ENCODE measurements around the gene OR13C2.

DNA sequence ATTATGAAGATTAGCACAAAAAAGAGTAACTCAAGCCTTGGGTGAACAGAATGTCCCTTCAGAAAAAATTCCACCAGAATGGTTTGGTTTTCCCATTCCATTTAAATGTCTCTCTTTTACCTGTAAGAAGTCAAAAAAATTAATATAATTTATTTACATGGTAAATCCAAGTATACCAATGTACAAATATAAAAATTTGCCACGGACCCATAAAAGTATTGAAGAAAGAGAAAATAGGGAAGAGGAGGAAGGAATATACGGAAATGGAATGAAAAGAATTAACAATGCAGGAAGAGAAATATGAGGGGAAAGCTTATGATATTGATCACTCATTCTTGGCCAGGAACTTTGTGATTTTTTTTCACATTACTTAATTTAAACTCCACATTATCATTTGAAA lies 12.7 kb upstream of the OR13C2 start, which contains the start of gene OR13C9:
- TF ChIP-seq, protein P1, sequence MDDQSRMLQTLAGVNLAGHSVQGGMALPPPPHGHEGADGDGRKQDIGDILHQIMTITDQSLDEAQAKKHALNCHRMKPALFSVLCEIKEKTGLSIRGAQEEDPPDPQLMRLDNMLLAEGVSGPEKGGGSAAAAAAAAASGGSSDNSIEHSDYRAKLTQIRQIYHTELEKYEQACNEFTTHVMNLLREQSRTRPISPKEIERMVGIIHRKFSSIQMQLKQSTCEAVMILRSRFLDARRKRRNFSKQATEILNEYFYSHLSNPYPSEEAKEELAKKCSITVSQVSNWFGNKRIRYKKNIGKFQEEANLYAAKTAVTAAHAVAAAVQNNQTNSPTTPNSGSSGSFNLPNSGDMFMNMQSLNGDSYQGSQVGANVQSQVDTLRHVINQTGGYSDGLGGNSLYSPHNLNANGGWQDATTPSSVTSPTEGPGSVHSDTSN (IDR thresholded peaks at IDR 0.05): no peak
- TF ChIP-seq, protein P2, sequence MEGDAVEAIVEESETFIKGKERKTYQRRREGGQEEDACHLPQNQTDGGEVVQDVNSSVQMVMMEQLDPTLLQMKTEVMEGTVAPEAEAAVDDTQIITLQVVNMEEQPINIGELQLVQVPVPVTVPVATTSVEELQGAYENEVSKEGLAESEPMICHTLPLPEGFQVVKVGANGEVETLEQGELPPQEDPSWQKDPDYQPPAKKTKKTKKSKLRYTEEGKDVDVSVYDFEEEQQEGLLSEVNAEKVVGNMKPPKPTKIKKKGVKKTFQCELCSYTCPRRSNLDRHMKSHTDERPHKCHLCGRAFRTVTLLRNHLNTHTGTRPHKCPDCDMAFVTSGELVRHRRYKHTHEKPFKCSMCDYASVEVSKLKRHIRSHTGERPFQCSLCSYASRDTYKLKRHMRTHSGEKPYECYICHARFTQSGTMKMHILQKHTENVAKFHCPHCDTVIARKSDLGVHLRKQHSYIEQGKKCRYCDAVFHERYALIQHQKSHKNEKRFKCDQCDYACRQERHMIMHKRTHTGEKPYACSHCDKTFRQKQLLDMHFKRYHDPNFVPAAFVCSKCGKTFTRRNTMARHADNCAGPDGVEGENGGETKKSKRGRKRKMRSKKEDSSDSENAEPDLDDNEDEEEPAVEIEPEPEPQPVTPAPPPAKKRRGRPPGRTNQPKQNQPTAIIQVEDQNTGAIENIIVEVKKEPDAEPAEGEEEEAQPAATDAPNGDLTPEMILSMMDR (IDR thresholded peaks at IDR 0.05): no peak
- TF ChIP-seq POLR2AphosphoS5 (IDR thresholded peaks at IDR 0.05; ENCODE audit: low read depth, low read length) (no peak), YY1 (IDR thresholded peaks at IDR 0.05; ENCODE audit: low read depth) (no peak), TAF1 (IDR thresholded peaks at IDR 0.05; ENCODE audit: borderline replicate concordance, low read depth, low read length) (no peak), EZH2phosphoT487 (IDR thresholded peaks at IDR 0.05; ENCODE audit: borderline replicate concordance, low read depth) (no peak)
- TF ChIP-seq, protein P3, sequence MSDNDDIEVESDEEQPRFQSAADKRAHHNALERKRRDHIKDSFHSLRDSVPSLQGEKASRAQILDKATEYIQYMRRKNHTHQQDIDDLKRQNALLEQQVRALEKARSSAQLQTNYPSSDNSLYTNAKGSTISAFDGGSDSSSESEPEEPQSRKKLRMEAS (IDR thresholded peaks at IDR 0.05; ENCODE audit: low read depth): no peak
- TF ChIP-seq, protein P4, sequence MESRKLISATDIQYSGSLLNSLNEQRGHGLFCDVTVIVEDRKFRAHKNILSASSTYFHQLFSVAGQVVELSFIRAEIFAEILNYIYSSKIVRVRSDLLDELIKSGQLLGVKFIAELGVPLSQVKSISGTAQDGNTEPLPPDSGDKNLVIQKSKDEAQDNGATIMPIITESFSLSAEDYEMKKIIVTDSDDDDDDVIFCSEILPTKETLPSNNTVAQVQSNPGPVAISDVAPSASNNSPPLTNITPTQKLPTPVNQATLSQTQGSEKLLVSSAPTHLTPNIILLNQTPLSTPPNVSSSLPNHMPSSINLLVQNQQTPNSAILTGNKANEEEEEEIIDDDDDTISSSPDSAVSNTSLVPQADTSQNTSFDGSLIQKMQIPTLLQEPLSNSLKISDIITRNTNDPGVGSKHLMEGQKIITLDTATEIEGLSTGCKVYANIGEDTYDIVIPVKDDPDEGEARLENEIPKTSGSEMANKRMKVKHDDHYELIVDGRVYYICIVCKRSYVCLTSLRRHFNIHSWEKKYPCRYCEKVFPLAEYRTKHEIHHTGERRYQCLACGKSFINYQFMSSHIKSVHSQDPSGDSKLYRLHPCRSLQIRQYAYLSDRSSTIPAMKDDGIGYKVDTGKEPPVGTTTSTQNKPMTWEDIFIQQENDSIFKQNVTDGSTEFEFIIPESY (IDR thresholded peaks at IDR 0.05; ENCODE audit: borderline replicate concordance, low read depth): no peak
